Breast epithelium (tissue), 4 donors: Measurements from ENCODE around the gene HOXB2. TPM values are rescaled to one million over a fixed set of nuclear protein-coding genes. Genes with fewer than 3 reads are reported as not detected.

ENCODE experiments used
- DNase-seq, 2 donors: peaks; one replicate each; pipeline ENCODE4 v3.0.0-alpha.2; 2019; ENCODE audit warnings: low spot score in 2 of 2
- H3K27ac ChIP-seq, 2 donors: fragments of 200-600 bp; sonication (generic) in 1 of 2; one replicate each; pipeline ENCODE4 v1.5.1; 2016 to 2019; ENCODE audit warnings: mild to moderate bottlenecking in 1 of 2
- H3K27me3 ChIP-seq, 2 donors: fragments of 200-600 bp; sonication (generic) in 1 of 2; one replicate each; pipeline versions ENCODE4 v1.5.1 to v1.6.0; 2017 to 2019; ENCODE audit warnings: control low read depth in 1 of 2, mild to moderate bottlenecking in 1 of 2
- H3K36me3 ChIP-seq: fragments of 200-600 bp; one replicate; pipeline ENCODE4 v1.5.1; 2019
- H3K4me1 ChIP-seq, 2 donors: fragments of 200-600 bp; sonication (generic); one replicate each; pipeline ENCODE4 v1.5.1; 2016 to 2019; ENCODE audit warnings: control low read depth in 1 of 2
- H3K4me3 ChIP-seq, 3 donors: fragments of 200-600 bp; sonication (generic); 1 replicate in 2 of 3; 2 replicates in 1 of 3; pipeline ENCODE4 v1.5.1; 2016 to 2019; ENCODE audit warnings: mild to moderate bottlenecking in 3 of 3, moderate library complexity in 2 of 3
- H3K9me3 ChIP-seq, 2 donors: fragments of 200-600 bp; sonication (generic) in 1 of 2; one replicate each; pipeline ENCODE4 v1.5.1; 2016 to 2019; ENCODE audit warnings: control low read depth in 1 of 2
- CTCF ChIP-seq, 3 donors: fragments of 450-650 bp; IDR thresholded peaks; one replicate each; pipeline ENCODE4 v1.5.1; 2016 to 2017; ENCODE audit warnings: antibody characterized with exemption in 3 of 3, mild to moderate bottlenecking in 3 of 3, moderate library complexity in 3 of 3
- POLR2A ChIP-seq: fragments of 450-650 bp; IDR thresholded peaks from one replicate; pipeline ENCODE4 v1.6.1; 2016; ENCODE audit warnings: antibody characterized with exemption, mild to moderate bottlenecking, moderate library complexity
- POLR2AphosphoS5 ChIP-seq, 3 donors: sonication (generic); formaldehyde crosslinking; IDR thresholded peaks; one replicate each; pipeline ENCODE4 v1.6.1; 2017; ENCODE audit warnings: antibody characterized with exemption in 3 of 3
- intact Hi-C: fragments of 100-400 bp; cut with DNase I; formaldehyde crosslinking; loops from one replicate; pipeline ENCODE4 v1.15.1; 2023; ENCODE audit warnings: low total_unique reads
- total RNA-seq, 3 donors: library from RNA; depleted of rRNA; stranded (reverse); fragments of >200 nt; gene quantifications; one replicate each; pipeline ENCODE4 v1.1.0, GENCODE V29; 2016

Gene HOXB2
- total RNA-seq, 3 donors from 2014 or later, result 13.6 to 36.4 (median 19.6) TPM

- H3K36me3 ChIP-seq, result no peaks in the 10 kb centered on the region
- H3K27me3 ChIP-seq, result no peaks in the 10 kb centered on the region
- no peaks in the 10 kb centered on the region for H3K4me1 ChIP-seq
- TF ChIP-seq POLR2A, result no peak
- no peak for TF ChIP-seq POLR2AphosphoS5 (IDR thresholded peaks at IDR 0.05)
- TF ChIP-seq CTCF (IDR thresholded peaks at IDR 0.05), result no peak
- no peak for DNase-seq
- H3K27ac ChIP-seq, result no peak overlapping the region
- no peaks in the 10 kb centered on the region for H3K9me3 ChIP-seq
- no peak overlapping the region for H3K4me3 ChIP-seq
- intact Hi-C loops, result loop anchor here (10.0 kb wide), 1 partner anchor 60 kb away; no protein-coding TSS in a partner anchor
Observed at GRCh38 chr17:48504953-48505352, 40.0 kb downstream of the HOXB2 start.

GRCh38 chr17:48503747-48504146 is 41.2 kb downstream of the HOXB2 start:
- H3K4me3 ChIP-seq, result no peak overlapping the region
- no peaks in the 10 kb centered on the region for H3K4me1 ChIP-seq
- H3K27me3 ChIP-seq, result no peaks in the 10 kb centered on the region
- no peak for DNase-seq
- H3K9me3 ChIP-seq, result no peaks in the 10 kb centered on the region
- intact Hi-C loops, result loop anchor here (10.0 kb wide), 1 partner anchor 59 kb away; no protein-coding TSS in a partner anchor
- no peaks in the 10 kb centered on the region for H3K36me3 ChIP-seq
- no peak for TF ChIP-seq POLR2AphosphoS5 (IDR thresholded peaks at IDR 0.05)
- TF ChIP-seq POLR2A, result no peak
- TF ChIP-seq CTCF (IDR thresholded peaks at IDR 0.05), result no peak
- no peak overlapping the region for H3K27ac ChIP-seq

- Histone ChIP-seq H3K4me1 (no peaks in the 10 kb centered on the region), H3K27me3 (no peaks in the 10 kb centered on the region)
Observed at GRCh38 chr17:48502901-48503300, 42.0 kb downstream of the HOXB2 start.

GRCh38 chr17:48502312-48502711 is 42.6 kb downstream of the HOXB2 start:
- Histone ChIP-seq H3K4me3 (no peak overlapping the region), H3K27me3 (no peaks in the 10 kb centered on the region), H3K4me1 (no peaks in the 10 kb centered on the region)

More at GRCh38 chr17:48502901-48503300, 42.0 kb downstream of the HOXB2 start:
- no peaks in the 10 kb centered on the region for H3K9me3 ChIP-seq
- no peak overlapping the region for H3K4me3 ChIP-seq
- DNase-seq, result no peak
- no peak overlapping the region for H3K27ac ChIP-seq
- no peaks in the 10 kb centered on the region for H3K36me3 ChIP-seq
- no peak for TF ChIP-seq CTCF (IDR thresholded peaks at IDR 0.05)
- TF ChIP-seq POLR2A, result no peak
- no peak for TF ChIP-seq POLR2AphosphoS5 (IDR thresholded peaks at IDR 0.05)
- intact Hi-C loops, result loop anchor here (10.0 kb wide), 1 partner anchor 58 kb away; no protein-coding TSS in a partner anchor

More at GRCh38 chr17:48502312-48502711, 42.6 kb downstream of the HOXB2 start:
- intact Hi-C loops, result loop anchor here (10.0 kb wide), 1 partner anchor 58 kb away; no protein-coding TSS in a partner anchor
- Histone ChIP-seq H3K27ac (no peak overlapping the region), H3K36me3 (no peaks in the 10 kb centered on the region), H3K9me3 (no peaks in the 10 kb centered on the region)
- TF ChIP-seq POLR2A, result no peak
- no peak for TF ChIP-seq POLR2AphosphoS5 (IDR thresholded peaks at IDR 0.05)
- TF ChIP-seq CTCF (IDR thresholded peaks at IDR 0.05), result no peak
- DNase-seq, result no peak
